ENCODE measurements around the gene LRSAM1.

Gene LRSAM1

DNA sequence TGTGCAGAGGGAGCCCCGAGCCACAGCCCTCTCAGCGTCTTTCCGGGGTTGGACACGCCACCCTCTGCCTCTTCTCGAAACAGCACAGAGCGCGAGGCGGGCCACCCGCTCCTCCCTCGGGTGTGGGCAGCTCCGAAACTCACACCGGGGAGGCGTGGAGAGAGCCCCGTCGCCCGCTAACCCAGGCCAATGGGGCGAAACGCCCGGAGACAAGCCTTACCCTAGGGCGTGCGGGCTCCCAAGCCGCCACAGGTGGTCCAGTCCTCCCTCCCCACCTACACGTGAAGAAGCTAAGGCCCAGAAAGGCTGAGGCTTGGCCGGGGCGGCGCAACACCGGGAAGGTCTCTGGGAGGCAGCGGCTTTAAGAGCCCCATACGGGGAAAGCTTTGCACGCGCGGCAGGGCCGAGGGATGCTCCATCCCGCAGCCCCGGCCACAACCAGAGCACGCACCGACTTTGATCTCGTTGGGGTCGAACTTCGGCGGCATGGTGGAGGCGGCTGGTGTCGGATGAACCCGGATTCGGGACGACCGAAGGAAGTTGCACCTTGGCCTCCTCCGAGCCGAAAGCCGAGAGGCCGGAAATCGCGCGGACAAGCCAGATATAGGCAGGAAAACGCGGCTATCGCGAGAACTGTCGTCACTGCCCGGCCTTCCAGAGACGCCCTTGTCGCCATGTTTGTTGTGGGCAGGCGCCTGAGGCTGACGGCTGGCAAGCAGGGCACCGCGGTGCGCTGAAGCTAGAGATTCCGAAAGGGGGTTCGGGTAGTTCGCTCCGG is at the start of gene LRSAM1, which contains the start of gene RPL12:
Gene LRSAM1 (plus strand): TSS at position 681 of the 778 bp plus-strand sequence. CDS start 3,018 bp downstream, outside the sequence.
Gene RPL12 (minus strand): TSS at position 577 of the 778 bp plus-strand sequence. CDS start 89 bp downstream, at position 488.
- peak; percentile 99 for DNase-seq

DNA sequence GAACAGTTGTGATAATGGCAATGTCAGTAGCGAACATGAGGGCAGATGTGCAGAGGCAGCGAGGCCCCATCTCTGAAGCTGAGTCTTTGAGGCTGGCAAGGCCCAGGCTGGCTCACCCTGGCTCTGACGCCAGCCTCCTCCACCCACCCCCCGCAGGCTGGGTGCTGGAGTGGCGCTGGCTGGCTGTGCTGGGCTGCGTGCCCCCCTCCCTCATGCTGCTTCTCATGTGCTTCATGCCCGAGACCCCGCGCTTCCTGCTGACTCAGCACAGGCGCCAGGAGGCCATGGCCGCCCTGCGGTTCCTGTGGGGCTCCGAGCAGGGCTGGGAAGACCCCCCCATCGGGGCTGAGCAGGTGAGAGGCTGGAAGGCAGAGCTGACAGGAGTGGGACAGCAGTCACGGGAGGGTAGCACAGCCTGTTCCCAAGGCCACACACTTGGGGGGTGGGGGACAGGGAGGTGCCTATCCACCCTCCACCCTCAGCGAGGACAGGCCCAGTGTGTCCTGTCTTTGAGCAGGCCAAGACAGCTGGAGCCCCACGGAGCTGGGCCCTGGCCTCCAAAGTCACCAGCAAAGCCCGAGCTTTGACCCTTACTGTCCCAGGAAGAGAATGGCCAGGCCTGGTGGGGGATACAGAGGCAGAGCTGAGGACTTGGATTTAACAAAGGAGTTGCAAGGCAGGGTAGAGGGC is 48.8 kb upstream of the LRSAM1 start:
- DNase-seq: no peak

- DNase-seq: no peak
Observed at GRCh38 chr9:127403507-127404192, 47.7 kb upstream of the LRSAM1 start.

- no peak for DNase-seq
Observed at GRCh38 chr9:127404631-127405030, 46.7 kb upstream of the LRSAM1 start.

GRCh38 chr9:127405344-127406125 is 45.8 kb upstream of the LRSAM1 start:
- no peak for DNase-seq

DNA sequence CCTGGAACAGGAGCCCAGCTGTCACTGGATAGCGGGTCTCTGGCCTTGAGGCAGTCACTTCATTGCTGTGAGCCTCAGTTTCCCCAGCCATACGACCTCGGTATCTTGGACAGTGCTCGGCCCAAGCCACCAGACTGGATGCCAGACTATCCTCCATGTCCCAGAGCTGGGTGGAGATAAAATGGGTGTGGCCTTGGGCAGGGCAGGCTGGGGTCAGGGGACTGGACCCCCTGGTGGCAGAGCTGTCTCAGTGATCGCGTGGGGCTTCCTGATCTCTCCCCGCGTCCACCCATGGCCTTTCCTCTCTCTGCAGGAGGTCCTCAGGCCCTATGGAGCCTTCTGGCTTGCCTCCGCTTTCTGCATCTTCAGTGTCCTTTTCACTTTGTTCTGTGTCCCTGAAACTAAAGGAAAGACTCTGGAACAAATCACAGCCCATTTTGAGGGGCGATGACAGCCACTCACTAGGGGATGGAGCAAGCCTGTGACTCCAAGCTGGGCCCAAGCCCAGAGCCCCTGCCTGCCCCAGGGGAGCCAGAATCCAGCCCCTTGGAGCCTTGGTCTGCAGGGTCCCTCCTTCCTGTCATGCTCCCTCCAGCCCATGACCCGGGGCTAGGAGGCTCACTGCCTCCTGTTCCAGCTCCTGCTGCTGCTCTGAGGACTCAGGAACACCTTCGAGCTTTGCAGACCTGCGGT is 44.4 kb upstream of the LRSAM1 start:
- no peak for DNase-seq

DNA sequence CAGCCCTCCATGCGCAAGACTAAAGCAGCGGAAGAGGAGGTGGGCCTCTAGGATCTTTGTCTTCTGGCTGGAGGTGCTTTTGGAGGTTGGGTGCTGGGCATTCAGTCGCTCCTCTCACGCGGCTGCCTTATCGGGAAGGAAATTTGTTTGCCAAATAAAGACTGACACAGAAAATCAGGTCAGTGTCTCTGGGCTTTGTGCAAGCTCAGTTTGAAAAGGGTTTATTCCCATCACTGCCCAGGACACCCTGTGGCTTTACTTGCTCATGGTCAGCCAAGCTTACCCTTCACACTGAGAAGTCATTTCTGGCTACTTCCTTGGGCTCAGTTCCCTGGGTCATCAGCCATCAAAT is 43.8 kb upstream of the LRSAM1 start:
- no peak for DNase-seq

DNA sequence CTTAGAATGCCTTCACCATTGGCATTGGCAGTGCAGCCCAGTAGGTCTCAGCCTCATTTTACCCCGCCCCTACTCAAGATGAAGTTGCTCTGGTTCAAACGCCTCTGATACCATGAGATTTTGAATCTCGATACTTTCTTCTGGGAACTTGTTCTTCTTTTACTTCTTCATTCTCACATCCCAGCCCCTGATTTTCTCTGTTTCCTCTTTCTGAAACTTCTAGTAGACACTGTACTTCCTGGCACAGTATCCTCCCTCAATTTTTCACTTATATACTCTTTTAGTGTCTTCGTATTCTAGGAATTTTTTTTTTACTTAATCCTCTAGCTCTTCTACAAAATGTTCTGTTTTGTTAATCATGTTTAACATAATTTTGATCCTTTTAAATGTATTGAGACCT is 40.2 kb upstream of the LRSAM1 start:
- DNase-seq: no peak

DNA sequence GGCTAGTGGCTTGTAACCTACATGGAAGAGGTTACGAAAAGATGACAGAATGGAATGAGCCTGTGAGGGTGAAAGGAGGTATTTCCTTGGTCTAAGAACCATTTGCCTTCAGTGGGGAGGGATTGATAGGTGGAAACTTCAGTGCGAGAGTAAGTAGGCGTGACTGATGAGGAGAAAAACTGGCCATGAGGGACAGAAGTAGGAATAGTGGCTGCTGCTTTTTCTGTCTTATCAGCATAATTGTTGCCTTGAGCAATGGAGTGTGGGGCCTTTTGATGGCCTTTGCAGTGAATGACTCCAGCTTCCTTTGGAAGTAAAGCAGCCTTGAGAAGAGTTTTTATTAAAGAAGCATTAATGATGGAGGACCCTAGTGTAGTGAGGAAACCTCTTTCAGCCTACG is 36.2 kb upstream of the LRSAM1 start:
- DNase-seq: no peak

DNA sequence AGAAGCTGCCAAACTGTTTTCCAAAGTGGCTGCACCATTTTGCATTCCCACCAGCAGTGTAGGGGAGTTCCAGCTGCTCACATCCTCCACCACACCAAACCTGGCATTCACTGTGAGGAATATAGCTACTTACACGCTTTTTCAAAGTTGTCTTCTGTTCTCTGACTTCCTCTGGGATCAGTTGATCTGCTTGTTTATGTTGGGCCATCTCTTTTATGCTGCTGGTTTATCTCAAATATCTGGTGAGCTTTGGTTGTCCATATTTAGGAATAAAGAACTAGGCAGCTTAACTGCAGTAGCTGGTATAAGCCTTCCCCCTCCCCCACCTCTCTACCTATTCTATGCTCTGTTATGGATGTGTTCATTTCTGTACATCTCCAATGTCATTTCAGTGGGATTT is 35.7 kb upstream of the LRSAM1 start:
- DNase-seq: no peak

DNA sequence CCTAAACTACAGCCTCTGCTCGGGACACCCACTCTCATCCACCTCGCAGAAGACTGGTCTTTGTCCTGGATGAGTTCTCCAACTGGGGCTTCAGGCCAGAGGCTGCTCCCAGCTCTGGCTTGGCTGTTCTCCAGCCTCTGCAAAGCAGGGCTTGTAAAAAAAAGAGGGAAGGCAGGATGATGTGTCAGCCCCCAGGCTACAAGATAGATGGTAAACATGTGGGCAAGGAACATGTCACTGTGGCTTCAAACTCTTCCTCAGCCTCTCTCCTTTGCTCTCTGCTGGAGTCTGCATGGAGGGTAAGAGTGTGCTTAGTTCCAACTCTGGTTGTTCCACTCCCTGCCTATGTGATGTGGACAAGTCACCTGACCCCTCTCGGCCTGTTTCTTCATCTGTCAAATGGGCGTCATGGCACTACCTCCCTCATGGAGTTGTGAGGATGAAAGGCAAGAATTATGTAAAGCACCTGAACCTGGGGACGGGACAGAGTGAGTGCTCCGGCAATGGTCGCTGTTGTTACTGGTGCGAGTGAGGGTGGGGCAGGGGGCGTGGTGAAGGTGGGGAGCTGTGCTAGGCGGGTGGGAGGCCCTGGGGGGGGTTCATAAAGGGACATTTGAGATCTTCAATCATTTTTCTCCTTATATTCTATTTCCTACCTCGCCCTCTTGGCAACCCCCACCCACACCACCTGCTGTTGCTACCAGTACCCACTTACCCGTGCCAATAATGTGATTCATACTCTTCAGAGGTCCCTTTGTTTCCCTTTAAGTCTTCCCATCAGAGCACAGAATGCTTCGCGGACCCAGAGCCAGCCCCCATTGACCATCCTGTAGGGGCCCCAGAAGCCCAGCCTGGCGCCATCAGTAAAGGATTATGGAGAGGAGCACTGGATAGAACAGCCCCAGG is 33.9 kb upstream of the LRSAM1 start:
- DNase-seq: no peak

- DNase-seq: no peak
Observed at GRCh38 chr9:127418037-127418471, 33.3 kb upstream of the LRSAM1 start.

- DNase-seq: no peak
Observed at GRCh38 chr9:127419348-127419747, 32.0 kb upstream of the LRSAM1 start.

DNA sequence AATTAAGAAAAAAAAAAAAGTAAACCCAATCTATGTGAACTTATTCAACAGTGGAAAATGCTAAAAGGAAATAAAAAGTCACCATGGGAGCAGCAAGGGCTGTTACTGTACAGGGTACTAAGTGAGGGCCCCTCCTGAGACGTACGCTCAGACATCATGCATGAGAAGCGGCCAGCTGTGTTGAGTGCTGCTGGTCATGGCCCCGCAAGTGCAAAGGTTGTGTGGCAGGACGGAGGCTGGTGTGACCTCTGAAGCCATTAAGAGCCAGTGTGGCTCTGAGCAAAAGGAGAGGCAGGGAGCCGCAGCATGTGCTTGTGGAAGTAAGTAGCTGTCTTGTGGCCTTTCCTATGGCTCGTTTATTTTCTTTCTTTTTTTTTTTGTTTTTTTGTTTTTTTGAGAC is 30.3 kb upstream of the LRSAM1 start:
- DNase-seq: no peak

DNA sequence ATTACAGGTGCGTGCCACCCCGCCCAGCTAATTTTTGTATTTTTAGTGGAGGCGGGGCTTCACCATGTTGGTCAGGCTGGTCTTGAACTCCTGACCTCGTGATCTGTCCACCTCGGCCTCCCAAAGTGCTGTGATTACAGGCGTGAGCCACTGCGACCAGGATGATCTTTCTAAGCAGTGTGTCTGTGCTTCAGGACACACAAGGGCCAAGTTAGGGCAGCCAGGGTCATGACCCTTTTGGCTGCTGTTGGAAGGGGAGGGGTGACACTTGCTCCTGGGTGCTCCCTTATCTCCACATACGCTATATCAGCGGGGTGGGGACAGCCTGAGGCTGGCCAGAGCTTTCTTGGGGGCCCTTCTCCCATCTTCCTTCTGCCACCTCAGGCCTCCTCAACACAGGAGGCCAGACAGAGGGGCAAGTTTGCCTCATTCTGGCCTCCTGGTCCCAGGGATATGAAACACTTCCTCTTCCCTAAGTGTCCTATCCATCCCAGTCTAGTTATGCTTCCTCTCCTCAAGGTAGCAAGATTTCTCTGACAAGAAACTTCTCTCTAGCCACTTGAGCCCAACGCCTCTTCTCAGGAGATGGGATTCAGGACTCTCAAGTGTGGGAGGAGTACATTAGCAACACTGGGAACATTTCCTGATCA is 29.1 kb upstream of the LRSAM1 start:
- no peak for DNase-seq

- no peak for DNase-seq
Observed at GRCh38 chr9:127422787-127423186, 28.5 kb upstream of the LRSAM1 start.

GRCh38 chr9:127423476-127423933 is 27.8 kb upstream of the LRSAM1 start:
- no peak for DNase-seq

DNA sequence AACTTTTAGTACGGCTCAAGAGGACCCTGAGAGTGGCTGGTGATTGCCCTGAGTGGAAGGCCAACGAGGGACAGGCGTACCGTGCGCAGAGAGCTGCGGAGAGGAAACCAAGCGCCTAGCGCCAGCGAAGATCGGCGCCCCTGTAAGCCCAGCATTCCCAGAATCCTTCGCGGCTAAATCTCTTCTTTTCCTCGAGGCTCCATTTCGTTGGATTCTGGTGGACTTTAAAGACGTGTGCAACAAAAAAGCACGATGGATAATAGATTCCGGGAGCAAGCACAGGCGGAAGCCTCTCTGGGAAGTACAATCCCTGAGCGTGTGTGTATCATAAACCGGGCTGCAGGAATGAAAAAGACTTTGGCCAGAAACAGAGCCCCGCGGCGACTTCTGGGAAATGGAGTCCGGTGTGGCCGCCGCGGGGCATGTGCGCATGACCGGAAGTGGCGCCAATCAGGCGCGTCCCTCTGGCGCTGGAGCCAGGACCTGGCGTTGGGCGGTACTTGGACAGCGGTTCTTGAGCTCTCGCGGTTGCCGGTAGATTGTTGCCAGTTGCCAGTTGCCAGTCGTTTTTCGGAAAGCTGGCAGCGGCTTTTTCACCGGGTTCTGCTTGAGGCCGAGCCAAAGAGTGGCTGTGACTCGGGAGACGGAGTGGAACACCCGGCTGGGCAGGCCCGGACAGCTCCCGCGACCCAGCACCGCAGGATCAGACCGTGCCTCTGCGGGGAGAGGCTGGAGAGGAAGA is 27.2 kb upstream of the LRSAM1 start, which contains the start of gene ZNF79:
Gene ZNF79 (plus strand): TSS at position 449 of the 742 bp plus-strand sequence. CDS start 406 bp downstream, outside the sequence.
- DNase-seq: peak; percentile 92

- no peak for DNase-seq
Observed at GRCh38 chr9:127424676-127424999, 26.7 kb upstream of the LRSAM1 start.

- DNase-seq: no peak
Observed at GRCh38 chr9:127426756-127427155, 24.6 kb upstream of the LRSAM1 start.
